ENCODE results near the gene LIN7C.
"Not testable (repeated sequence)": the region's sequence is repeated elsewhere in the genome, so short reads cannot be mapped to it uniquely, and the experiment has no call there.

The LIN7C gene, protein sequence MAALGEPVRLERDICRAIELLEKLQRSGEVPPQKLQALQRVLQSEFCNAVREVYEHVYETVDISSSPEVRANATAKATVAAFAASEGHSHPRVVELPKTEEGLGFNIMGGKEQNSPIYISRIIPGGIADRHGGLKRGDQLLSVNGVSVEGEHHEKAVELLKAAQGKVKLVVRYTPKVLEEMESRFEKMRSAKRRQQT

GRCh38 chr11:27506200-27507182 lies at the start of gene LIN7C:
Gene LIN7C, minus strand, starts transcription at chr11:27506769. Its CDS starts 17 bp downstream, at chr11:27506752.
- peak; percentile 95 to 98 for DNase-seq

- no peak for DNase-seq
Observed at GRCh38 chr11:27555264-27555663, 48.7 kb upstream of the LIN7C start.

DNA sequence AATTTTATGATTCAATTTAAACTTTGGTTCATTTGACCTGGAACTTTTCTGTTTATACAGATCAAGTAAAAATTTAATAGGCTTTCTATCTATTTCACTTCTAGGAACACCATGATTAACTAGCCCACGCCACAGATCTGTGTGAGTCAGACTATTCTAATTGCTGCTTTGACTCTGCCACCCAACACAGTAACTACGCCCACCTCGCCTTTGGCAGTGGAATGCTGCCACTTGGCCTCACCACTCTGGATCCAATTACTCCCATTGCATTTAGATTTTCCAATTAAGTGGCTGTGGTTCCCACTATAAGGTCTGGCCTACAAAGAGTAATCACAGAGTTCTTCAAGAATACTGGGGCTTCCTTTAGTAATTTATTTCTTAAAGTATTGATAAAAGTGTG lies 46.6 kb upstream of the LIN7C start:
- DNase-seq = no peak

DNA sequence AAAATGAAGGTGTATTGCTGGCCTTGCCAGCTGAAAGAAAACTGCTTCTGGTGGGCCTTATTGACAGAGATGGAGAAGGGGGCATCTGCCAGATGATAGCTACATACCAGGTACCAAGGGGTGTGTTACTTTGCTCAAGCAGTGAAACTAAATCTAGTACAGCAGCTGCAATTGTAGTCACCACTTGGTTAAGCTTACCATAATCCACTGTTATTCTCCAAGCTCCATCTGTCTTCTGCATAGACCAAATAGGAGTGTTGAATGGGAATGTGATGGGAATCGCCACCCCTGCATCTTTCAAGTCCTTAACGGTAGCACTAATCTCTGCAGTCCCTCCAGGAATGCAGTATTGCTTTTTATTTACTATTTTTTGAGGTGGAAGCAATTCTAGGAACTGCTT lies 45.8 kb upstream of the LIN7C start:
- no peak for DNase-seq

DNA sequence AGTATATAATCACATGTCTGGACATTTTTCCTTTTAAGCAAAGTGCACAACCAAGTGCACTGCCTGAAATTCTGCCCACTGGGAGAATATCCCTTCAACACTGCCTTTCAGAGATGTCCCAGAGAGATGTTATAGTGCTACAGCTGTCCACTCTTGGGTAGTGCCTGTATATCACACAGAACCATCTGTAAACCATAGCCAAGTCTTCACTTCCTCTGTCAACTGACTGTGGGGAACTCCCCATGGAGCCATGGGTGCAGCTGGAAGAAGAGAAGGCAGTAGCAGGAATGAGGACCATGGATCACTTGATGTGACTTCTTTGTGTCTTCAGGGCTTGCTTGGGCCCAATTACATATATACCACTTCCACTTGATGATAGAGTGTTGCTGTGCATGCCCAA lies 44.6 kb upstream of the LIN7C start:
- no peak for DNase-seq

DNA sequence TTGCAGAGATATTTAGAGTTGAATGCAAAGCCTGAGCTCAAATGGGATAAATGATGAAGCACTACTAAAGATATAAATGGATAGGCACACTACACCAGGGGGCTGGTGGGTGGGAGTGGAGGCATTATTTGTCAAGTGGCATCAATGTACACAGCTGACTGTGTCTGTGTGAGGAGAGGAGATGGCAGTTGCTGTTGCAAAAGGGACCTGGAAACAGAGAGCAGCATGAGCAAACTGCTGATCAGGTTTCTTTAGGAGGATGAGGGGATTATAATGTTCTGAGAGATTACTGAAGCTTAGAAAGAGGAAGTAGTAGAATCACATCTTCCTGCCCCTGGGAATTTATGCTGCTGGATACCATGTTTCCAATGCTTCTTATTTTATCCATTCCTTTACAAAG lies 39.4 kb upstream of the LIN7C start:
- no peak for DNase-seq

- DNase-seq = no peak
Observed at GRCh38 chr11:27545035-27545434, 38.5 kb upstream of the LIN7C start.

GRCh38 chr11:27541790-27542189 lies 35.2 kb upstream of the LIN7C start:
- no peak for DNase-seq

DNA sequence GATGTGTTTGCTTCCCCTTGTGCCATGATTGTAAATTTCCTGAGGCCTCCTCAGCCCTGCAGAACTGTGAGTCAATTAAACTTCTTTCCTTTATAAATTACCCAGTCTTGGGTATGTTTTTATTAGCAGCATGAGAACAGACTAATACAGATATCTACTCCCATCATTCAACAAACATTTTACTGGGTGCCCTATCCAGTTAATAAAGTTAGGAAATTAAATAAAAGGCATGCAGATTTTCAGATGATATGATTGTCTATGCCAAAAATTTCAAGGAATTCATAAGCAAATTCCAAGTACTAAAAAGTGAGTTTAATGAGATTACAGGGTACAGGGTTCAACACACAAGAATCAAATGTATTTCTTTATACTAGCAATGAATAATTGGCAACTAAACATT lies 33.5 kb upstream of the LIN7C start:
- DNase-seq = no peak

GRCh38 chr11:27535103-27535502 lies 28.5 kb upstream of the LIN7C start:
- no peak for DNase-seq

DNA sequence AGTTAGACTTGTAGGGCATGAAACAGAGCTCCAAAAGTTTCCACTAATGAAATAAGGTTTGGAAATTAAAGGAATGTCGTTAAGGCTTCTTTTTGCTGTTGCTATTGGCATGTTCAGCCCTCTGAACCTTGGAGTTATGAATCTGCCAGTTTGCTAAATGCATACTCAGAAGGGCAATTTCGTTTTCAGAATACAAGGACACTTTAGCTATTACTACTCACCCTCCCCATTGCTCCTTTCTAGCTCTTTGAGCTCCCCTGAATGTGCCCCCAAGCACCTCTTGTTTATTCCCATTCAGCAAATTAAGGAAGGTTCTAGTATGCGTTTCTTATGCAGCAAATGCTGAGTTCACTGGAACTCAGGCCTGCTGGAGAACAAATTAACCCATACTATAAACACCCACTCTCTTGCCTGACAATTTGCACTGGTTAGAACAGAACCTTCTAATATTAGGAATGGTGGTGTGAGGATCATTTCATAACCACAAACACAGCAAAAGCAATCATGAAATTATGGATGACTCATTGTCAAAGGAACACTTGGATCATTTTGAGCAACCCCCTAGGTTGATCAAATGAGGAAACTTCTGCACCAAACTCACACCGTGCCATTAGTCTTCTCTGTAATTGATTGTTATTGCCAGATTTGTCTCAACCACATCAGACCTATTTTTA lies 26.2 kb upstream of the LIN7C start:
- DNase-seq = no peak

- DNase-seq = no peak
Observed at GRCh38 chr11:27528712-27529111, 22.1 kb upstream of the LIN7C start.

GRCh38 chr11:27526535-27526934 lies 20.0 kb upstream of the LIN7C start:
- no peak for DNase-seq

DNA sequence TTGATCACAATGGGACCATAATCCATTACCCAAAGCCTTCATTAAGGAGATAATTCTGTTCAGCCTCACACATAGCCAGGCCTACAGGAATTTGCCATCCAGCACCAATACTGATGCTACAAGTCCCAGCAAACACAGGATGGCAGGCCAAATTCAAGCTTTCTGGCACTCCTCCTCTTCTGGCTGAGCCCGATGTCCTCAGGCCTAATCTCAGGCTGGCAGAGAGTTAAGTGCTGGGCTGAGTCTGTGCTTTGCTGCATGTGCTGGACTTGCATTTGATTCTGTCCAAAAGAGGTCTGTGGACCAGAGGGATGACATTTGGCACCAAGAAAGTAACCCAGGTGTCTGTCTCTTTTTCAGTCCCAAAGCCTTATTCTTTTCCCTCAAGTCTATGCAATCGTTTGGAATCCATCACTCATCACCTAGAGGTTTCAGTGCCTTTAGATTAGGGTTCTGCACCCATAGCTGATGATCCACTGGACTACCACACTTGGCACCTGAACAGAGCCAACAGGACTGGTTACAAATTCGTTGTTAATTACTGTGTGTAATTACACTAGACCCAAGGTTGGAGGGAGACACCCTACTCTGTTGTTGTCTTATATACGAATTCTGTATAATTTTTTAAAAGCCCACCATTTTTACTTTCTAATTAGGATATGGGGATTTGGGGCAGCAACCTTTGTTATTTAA lies 19.4 kb upstream of the LIN7C start:
- DNase-seq = no peak

DNA sequence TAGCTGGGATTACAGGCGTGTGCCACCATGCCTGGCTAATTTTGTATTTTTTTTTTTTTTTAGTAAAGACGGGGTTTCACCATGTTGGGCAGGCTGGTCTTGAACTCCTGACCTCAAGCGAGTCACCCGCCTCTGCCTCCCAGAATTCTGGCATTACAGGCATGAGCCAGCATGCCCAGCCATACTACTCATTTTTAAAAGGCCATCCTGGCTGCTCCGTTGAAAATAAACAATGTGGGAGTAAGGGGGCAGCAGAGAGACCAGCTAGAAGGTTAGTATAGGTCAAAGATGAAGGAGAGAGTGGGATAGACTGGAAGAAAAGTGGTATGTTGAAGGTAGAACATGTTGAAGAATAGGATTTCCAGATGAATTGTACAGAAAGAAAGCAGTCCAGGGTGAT lies 17.6 kb upstream of the LIN7C start:
- DNase-seq = no peak

DNA sequence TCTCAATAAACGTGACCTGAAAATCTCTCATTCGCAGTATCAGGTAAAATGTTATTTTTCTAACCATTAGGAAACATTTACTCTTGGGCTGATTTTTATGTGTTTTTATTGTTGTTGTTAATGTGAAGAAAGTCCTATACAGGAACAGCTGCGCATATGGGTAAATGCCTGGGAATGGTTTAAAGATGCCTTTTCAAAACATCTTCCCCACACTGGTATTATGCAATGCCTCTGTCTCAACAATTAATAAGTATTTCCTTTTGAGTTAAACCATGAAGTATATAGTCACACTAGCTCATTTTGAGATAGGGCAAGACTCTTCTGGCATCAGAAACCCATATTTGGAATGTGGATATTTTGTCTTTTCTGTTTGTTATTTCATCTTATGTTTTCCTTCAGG lies 13.7 kb upstream of the LIN7C start:
- no peak for DNase-seq

- no peak for DNase-seq
Observed at GRCh38 chr11:27518518-27518917, 11.9 kb upstream of the LIN7C start.

GRCh38 chr11:27517490-27517889 lies 10.9 kb upstream of the LIN7C start:
- not testable (repeated sequence) for DNase-seq

DNA sequence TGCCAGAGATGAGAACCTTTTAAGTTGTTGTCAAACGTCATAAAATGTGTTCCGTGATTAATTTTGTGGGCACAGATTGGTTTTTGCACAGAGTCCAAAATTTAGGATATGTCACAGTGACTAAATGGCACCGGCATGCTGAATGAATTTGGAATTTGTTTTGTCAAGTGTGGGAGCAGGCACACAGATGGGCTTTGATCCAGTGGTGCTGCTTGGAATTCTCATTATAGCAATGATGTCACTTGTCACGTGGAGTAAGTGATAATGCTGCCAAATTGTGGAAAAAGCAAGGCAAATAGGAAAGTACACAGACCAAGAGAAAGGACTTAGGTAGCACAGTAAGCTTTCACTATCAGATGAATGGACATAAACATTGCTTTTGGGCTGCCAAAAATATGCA lies 8.0 kb upstream of the LIN7C start:
- DNase-seq = no peak

GRCh38 chr11:27514076-27514475 lies 7.5 kb upstream of the LIN7C start:
- DNase-seq = no peak

DNA sequence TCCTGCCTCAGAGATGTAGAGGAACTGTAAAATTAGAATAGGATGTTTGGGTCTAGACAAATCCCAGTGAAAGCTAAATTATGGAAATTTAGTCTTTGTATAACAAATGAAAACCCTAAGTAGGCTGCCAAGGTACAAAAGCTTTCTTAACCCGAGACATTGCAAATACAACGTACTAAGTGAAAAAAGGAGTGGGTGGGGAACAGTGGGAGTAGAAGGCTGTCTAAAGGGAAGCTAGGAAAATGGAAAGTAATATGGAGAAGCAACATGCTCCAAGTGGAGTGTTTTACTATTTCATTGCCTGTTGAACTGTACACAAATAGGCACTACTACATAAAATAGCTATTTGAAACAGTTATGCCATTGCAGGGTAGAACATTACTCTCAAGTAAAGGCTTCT lies 6.8 kb upstream of the LIN7C start:
- no peak for DNase-seq

DNA sequence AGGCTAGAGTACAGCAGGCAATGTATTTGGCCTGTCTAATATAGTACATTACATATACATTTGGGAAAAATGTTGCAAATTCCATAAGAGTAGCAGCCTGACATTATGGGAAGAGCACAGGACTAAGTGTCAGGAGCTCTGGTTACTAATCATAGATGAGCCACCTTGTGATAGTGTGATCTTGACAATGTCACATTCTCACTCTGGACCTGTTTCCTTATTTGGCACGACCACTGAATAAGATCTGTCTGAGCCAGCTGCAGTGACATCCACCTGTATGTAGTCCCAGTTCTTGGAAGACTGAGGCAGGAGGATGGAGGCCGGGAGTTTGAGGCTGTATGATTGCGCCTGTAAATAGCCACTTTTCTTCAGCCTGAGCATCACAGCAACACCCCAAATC lies 5.7 kb upstream of the LIN7C start:
- DNase-seq = no peak

DNA sequence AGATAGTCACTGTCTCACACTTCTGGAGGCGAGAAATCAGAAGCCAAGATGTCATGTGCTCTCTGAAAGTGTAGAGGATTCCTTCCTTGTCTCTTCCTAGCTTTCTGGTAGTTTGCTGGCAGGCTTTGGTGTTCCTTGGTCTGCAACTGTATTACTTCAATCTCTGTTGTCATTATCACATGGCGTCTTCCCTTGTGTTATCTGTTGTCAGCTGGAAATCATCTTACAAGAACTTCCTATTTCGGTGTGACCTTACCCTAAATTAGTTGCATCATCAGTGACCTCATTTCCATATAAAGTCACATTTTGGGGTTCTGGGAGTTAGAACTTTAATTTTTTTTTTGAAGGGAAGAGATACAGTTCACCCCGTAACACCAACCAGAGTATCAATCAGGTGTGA lies 3.3 kb upstream of the LIN7C start:
- DNase-seq = no peak

Data from NCI-H1930 (cell line).